Gastroesophageal sphincter (tissue), 4 donors: ENCODE data around the gene ZNF48. TPM values are rescaled to one million over a fixed set of nuclear protein-coding genes. Genes with fewer than 3 reads are reported as not detected.
A peak's percentile ranks its signal among the peaks of the same experiment; 100 is the strongest.

ENCODE experiments used
- ATAC-seq: fragments of 150-250 bp; one replicate; pipeline ENCODE4 v1.9.1; 2016; ENCODE audit warnings: mild to moderate bottlenecking, moderate library complexity
- H3K27ac ChIP-seq, 4 donors: fragments of 200-600 bp; sonication (generic) in 3 of 4; 1 replicate in 3 of 4; 2 replicates in 1 of 4; pipeline ENCODE4 v1.5.1; 2016 to 2019
- H3K27me3 ChIP-seq: fragments of 200-600 bp; sonication (generic); one replicate; pipeline ENCODE4 v1.5.1; 2019
- H3K36me3 ChIP-seq, 2 donors: fragments of 200-600 bp; sonication (generic); one replicate each; pipeline ENCODE4 v1.5.1; 2019; ENCODE audit warnings: control low read depth in 1 of 2
- H3K4me1 ChIP-seq, 3 donors: fragments of 200-600 bp; sonication (generic); 1 replicate in 2 of 3; 2 replicates in 1 of 3; pipeline ENCODE4 v1.5.1; 2016 to 2019; ENCODE audit warnings: control low read depth in 2 of 3
- H3K4me3 ChIP-seq, 2 donors: fragments of 200-600 bp; sonication (generic); one replicate each; pipeline ENCODE4 v1.5.1; 2019; ENCODE audit warnings: mild to moderate bottlenecking in 1 of 2, moderate library complexity in 1 of 2
- H3K9me3 ChIP-seq, 3 donors: fragments of 200-600 bp; sonication (generic); one replicate each; pipeline ENCODE4 v1.5.1; 2017 to 2019; ENCODE audit warnings: control low read depth in 2 of 3
- CTCF ChIP-seq, 4 experiments: fragments of 200-600 bp in 2 of 4; fragments of 450-650 bp in 2 of 4; sonication (generic) in 1 of 4; IDR thresholded peaks; one replicate each; pipeline ENCODE4 v1.5.1; 2017 to 2019; ENCODE audit warnings: antibody characterized with exemption in 4 of 4, mild to moderate bottlenecking in 2 of 4, moderate library complexity in 2 of 4
- EP300 ChIP-seq: sonication (generic); formaldehyde crosslinking; IDR thresholded peaks from one replicate; pipeline ENCODE4 v1.6.1; 2017; ENCODE audit warnings: antibody characterized with exemption, mild to moderate bottlenecking
- POLR2A ChIP-seq, 2 donors: fragments of 450-650 bp; IDR thresholded peaks; one replicate each; pipeline ENCODE4 v1.6.1; 2017; ENCODE audit warnings: antibody characterized with exemption in 2 of 2, mild to moderate bottlenecking in 2 of 2, moderate library complexity in 1 of 2
- POLR2AphosphoS5 ChIP-seq: sonication (generic); formaldehyde crosslinking; IDR thresholded peaks from one replicate; pipeline ENCODE4 v1.6.1; 2017; ENCODE audit warnings: antibody characterized with exemption
- WGBS, 2 donors: methylation state at CpG; one replicate each; pipeline ENCODE4 v1.1.5; 2018; ENCODE audit warnings: low coverage in 1 of 2; 5-methylcytosine and 5-hydroxymethylcytosine counted together
- total RNA-seq, 4 donors: library from RNA; depleted of rRNA; stranded (reverse); fragments of >200 nt; gene quantifications; one replicate each; pipeline ENCODE4 v1.1.0, GENCODE V29; 2016

Gene ZNF48
- total RNA-seq, 4 donors from 2014 or later, result 7.9 to 17.5 (median 12.2) TPM

DNA sequence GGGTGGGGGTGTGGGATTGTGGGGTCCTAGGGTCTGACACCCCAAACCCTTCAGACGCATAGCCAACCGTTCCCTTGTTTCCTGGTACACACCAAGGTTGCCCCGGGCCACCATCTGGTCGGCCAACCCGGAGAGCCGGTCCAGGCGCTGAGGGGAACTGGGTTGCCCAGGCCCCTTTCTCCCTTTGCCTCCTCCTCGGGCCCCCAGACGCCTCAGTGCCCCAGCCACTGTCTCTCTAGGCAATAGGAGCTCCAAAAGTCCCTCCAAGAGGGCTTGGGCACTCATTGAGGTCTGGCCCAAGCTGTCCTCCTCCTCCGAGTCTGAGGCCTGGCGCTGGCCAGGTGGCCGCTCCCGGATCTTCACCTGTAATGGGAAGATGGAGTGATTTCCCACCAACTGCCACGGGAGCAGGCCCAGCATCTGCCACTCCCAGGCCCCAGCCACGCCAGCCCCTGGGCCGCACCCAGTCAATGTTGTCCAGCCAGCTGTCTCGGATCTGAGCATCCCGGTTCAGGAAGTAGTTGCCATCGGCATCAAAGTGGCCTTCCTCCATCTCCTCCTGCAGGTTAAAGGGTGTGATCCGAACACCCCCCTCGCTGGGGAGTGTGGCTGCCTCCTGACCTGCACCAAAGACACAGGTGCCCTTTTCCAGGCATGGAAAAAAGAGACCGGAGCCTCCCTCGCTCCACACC lies 41.6 kb upstream of the ZNF48 start:
- TF ChIP-seq POLR2AphosphoS5 (no peak), EP300 (no peak), CTCF (IDR thresholded peaks at IDR 0.05) (no peak), POLR2A (IDR thresholded peaks at IDR 0.05) (no peak)
- H3K4me1 ChIP-seq, result peaks cover 3 to 54% (median 40%) of the 10 kb centered on the region in 3 donors
- no peak for ATAC-seq
- H3K36me3 ChIP-seq, result peaks cover 0 to 70% of the 10 kb centered on the region in 2 donors
- peak overlapping the region in 1 of 2 donors; percentile 74 for H3K4me3 ChIP-seq
- WGBS, 2 donors, result 91% methylated on average over 9 of the region's 23 CpGs; no CpG with 5 or more reads in 1 of the 2 donors
- no peaks in the 10 kb centered on the region for H3K9me3 ChIP-seq
- peak overlapping the region in 3 of 4 donors; percentile 87 to 100 (median 94) for H3K27ac ChIP-seq
- no peaks in the 10 kb centered on the region for H3K27me3 ChIP-seq

GRCh38 chr16:30354423-30355143 lies 40.6 kb upstream of the ZNF48 start:
- peaks cover 3 to 54% (median 40%) of the 10 kb centered on the region in 3 donors for H3K4me1 ChIP-seq
- TF ChIP-seq CTCF (IDR thresholded peaks at IDR 0.05) (no peak), POLR2AphosphoS5 (no peak), EP300 (no peak), POLR2A (IDR thresholded peaks at IDR 0.05) (no peak)
- no peaks in the 10 kb centered on the region for H3K9me3 ChIP-seq
- H3K27me3 ChIP-seq, result no peaks in the 10 kb centered on the region
- H3K36me3 ChIP-seq, result peaks cover 0 to 76% of the 10 kb centered on the region in 2 donors
- H3K27ac ChIP-seq, result peak overlapping the region; percentile 64 to 100 (median 90)
- peak overlapping the region; percentile 60 to 74 for H3K4me3 ChIP-seq
- peak; percentile 17 for ATAC-seq
- 2 to 12% methylated on average over 5 to 6 of the region's 36 CpGs for WGBS, 2 donors

DNA sequence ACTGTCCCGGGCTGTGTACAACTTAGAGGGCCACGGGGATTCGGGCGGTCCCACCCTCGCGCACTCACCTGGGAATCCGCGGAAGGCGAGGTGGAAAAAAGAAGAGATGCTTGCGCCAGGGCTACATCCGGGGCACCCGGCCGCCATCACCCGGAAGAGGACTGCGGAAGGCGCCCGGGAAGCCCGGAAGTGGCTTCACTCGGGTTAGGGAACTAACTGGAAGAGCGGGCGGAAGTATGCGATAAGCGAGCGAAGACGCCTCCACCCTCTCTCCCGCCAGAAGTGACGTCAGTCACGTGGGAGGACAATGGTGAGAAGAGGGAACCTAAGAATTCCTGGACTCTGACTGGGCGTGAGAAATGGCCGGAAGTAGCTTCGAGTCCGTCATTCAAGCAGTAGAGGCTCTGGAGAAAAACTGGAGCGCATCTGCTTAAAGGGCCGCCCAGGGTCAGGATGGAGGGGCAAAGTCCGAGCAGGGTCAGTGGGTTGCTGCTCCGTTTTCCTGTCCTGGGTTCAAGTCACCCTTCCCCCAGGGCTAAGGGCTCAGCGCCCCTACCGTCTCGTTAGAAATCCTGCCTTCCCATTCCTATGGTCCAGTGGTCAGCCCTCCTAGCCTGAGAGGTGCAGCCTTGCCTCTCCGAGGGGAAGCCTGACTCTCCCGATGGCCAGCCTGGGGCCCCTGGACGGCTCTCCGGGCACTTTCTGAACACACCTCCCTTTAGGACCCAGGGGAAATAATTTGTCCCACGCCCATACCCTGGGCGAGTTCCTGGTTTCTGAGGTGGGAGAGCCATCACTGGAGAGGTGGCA lies 39.9 kb upstream of the ZNF48 start, which contains the start of gene CD2BP2:
Gene CD2BP2, minus strand, starts transcription at position 165 of the 810 bp plus-strand sequence. CDS start 627 bp downstream, outside the sequence.
- no peaks in the 10 kb centered on the region for H3K9me3 ChIP-seq
- WGBS, 2 donors, result 0% methylated on average over 10 to 14 of the region's 45 CpGs
- H3K4me1 ChIP-seq, result peaks cover 3 to 54% (median 40%) of the 10 kb centered on the region in 3 donors
- peak within 1 kb of the TSS; percentile 87 to 100 (median 93) for H3K27ac ChIP-seq
- TF ChIP-seq CTCF (IDR thresholded peaks at IDR 0.05) (peak in 1 of 4 experiments; percentile 34), EP300 (no peak), POLR2A (IDR thresholded peaks at IDR 0.05) (peak; percentile 9 to 22), POLR2AphosphoS5 (peak; percentile 93)
- H3K27me3 ChIP-seq, result no peaks in the 10 kb centered on the region
- H3K4me3 ChIP-seq, result peak within 1 kb of the TSS; percentile 60 to 74
- peaks cover 0 to 76% of the 10 kb centered on the region in 2 donors for H3K36me3 ChIP-seq
- peak; percentile 95 for ATAC-seq

DNA sequence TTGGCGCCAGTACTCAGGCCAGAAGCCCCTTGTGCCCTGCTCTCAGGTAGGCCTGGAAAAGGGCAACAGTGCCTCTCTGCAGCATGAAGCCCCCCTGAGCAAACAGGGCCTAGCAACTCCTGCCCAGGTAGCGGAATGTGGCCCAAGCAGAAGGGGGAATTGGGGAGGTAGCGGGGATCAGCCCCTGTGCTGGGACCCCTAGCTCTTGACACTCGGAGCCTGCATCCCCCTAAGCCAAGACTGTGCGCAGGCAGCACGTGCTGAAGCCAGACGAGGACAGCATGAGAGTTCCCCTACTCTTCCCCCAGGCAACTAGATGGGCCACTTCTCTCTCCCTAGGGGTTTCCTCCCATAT lies 39.3 kb upstream of the ZNF48 start:
- Histone ChIP-seq H3K9me3 (no peaks in the 10 kb centered on the region), H3K4me3 (peak overlapping the region; percentile 38 to 74), H3K27ac (peak overlapping the region; percentile 87 to 100 (median 93)), H3K27me3 (no peaks in the 10 kb centered on the region), H3K4me1 (peaks cover 3 to 54% (median 40%) of the 10 kb centered on the region in 3 donors), H3K36me3 (peaks cover 0 to 76% of the 10 kb centered on the region in 2 donors)
- no CpG with 5 or more reads among the region's 7 CpGs for WGBS, 2 donors
- no peak for ATAC-seq
- TF ChIP-seq EP300 (no peak), CTCF (IDR thresholded peaks at IDR 0.05) (no peak), POLR2A (IDR thresholded peaks at IDR 0.05) (no peak), POLR2AphosphoS5 (no peak)
